ENCODE measurements around the gene TP53TG3D.
"Not testable (repeated sequence)": the region's sequence is repeated elsewhere in the genome, so short reads cannot be mapped to it uniquely, and the experiment has no call there.

TP53TG3D gene, protein sequence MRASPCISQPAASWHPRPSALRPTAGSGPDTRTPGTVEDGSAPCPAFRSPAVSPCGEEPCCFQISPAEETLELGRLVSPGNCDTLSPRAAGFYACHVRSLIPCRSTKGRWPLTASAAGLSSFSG

DNA sequence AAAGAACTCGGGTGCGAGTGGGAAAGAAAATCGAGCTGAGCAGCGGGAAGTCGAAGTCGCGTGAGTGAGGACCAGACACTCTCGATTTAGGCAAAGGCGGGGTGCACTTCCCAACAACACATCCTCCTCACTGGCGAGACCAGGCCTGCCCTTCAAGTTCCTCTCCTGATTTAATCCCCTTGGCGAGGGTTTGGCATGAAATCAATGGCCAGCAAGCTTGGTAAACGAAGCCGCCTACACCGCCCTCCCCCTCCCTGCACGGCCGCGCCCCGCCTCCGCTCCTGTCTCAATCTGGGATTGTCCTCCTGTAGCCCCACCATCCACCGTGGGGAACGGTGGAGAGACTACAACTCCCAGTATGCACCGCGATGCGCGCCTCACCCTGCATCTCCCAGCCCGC, at the start of gene TP53TG3D:
TSS of gene TP53TG3D (plus strand) at position 301 of the 400 bp plus-strand sequence. CDS start at position 369, 68 bp downstream.
- not testable (repeated sequence) for DNase-seq (ENCODE audit: low read depth, low spot score)

DNA sequence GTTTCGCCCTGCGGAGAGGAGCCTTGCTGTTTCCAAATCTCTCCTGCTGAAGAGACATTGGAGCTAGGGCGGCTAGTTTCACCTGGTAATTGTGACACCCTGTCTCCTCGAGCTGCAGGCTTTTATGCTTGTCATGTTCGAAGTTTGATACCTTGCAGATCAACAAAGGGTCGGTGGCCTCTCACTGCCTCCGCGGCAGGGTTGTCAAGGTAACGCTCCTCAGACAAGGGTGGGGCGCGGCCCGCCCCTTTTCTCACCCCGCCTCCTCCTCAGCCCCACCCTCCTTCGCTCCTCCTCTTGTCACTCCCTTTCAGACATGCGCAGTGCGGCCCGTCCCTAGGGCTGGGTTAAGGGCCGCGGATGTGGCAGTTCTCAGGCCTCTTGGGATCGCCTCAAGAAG, 421 bp downstream of the TP53TG3D start:
- DNase-seq (ENCODE audit: low read depth, low spot score) = not testable (repeated sequence)

DNA sequence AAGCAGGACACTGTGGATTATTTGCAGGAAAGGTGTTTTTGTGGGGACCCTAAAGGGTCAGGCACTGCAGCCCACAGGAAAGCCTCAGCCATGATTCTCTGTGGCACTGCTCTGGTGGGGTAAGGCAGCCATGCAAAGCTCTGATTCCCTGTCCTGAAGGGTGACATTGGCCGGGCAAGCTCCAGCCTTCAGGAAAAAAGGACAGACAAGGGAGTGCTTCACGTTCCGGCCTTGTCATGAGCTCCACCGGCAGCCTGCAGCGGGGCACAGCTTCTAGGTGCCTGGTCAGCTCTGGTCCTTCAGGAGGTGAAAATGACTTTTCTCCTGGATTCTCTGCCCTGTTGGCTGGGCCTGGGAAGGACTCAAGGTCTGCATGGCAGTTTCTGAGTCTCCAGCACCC, 8.4 kb downstream of the TP53TG3D start:
- not testable (repeated sequence) for DNase-seq (ENCODE audit: low read depth, low spot score)

GRCh38 chr16:32263552-32263951, 10.5 kb downstream of the TP53TG3D start:
- not testable (repeated sequence) for DNase-seq (ENCODE audit: low read depth, low spot score)

GRCh38 chr16:32281910-32282309, 28.8 kb downstream of the TP53TG3D start:
- DNase-seq (ENCODE audit: low read depth, low spot score) = not testable (repeated sequence)

- not testable (repeated sequence) for DNase-seq (ENCODE audit: low read depth, low spot score)
These were observed 29.9 kb downstream of the TP53TG3D start for GRCh38 chr16:32283024-32283423.

- not testable (repeated sequence) for DNase-seq (ENCODE audit: low read depth, low spot score)
These were observed 30.9 kb downstream of the TP53TG3D start for GRCh38 chr16:32283917-32284495.

- not testable (repeated sequence) for DNase-seq (ENCODE audit: low read depth, low spot score)
These were observed 32.0 kb downstream of the TP53TG3D start for GRCh38 chr16:32284800-32285796.

DNA sequence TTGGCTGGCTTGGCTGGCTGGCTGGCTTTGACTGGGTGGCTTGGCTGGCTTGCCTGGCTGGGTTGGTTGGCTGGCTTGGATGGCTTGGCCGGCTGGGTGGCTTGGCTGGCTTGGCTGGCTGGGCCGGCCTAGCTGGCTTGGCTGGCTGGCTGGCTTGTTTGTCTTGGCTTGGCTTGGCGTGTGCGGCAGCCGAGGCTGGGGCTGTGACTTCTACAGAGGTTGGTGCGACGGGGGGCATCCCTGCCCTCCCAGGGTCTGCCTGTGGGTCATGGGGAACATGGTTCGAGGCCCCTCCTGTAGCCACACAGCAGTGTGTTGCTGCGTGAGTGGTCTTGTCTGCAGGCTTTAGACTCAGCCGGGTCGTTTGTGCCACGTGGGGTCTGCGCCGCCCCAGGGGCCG, 33.1 kb downstream of the TP53TG3D start:
- DNase-seq (ENCODE audit: low read depth, low spot score) = not testable (repeated sequence)

GRCh38 chr16:32287743-32288142, 34.7 kb downstream of the TP53TG3D start:
- not testable (repeated sequence) for DNase-seq (ENCODE audit: low read depth, low spot score)

- DNase-seq (ENCODE audit: low read depth, low spot score) = not testable (repeated sequence)
These were observed 36.1 kb downstream of the TP53TG3D start for GRCh38 chr16:32289197-32289596.

- not testable (repeated sequence) for DNase-seq (ENCODE audit: low read depth, low spot score)
These were observed 49.7 kb downstream of the TP53TG3D start for GRCh38 chr16:32302776-32303175.

Measured in brain pericyte (primary cell).